GM12801 (cell line): ENCODE results near the gene KIAA1217.

ENCODE experiments used
- CTCF ChIP-seq: IDR thresholded peaks from one replicate; pipeline ENCODE4 v1.5.1; 2011; ENCODE audit warnings: control low read depth; ENCODE audit not compliant: insufficient read length; ENCODE audit errors: extremely low read depth

The KIAA1217 gene

DNA sequence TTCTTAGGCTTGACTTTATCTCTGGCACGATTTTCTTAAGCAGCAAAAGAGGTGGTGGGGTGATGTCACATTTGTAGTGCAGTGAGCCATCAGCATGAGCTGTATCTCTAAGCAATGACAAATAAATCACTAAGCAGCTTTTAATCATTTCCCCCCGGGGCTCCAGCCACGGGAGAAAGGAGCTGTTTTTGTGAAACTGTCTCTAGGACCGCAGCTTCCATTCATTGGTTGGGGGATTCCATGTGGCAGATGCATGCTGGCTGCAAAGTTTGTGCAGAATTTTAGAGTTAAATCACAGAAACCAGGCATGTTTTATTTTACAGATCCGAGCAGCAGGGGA, 464 bp downstream of the KIAA1217 start:
- TF ChIP-seq CTCF, result no peak

- no peak for TF ChIP-seq CTCF
These were observed 1.1 kb downstream of the KIAA1217 start for GRCh38 chr10:24209946-24210491.

DNA sequence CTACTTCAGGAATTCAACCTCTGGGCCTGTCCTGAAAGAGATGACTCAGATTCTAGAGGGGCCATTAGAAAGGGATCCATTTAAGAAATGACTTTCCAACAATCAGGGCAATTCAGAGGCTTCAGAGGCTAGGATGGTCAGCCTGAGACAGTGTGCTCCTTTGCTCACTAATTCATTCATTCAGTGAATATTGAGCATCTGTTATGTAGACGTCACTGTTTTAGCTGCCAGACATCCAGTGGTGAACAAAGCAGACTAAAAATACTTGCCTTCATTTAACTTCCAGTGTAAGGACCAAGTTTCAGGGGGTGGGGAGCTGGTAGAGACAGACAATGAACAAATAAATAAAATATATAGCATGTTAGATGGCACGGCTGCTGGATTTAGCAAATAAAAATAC, 1.6 kb downstream of the KIAA1217 start:
- no peak for TF ChIP-seq CTCF

DNA sequence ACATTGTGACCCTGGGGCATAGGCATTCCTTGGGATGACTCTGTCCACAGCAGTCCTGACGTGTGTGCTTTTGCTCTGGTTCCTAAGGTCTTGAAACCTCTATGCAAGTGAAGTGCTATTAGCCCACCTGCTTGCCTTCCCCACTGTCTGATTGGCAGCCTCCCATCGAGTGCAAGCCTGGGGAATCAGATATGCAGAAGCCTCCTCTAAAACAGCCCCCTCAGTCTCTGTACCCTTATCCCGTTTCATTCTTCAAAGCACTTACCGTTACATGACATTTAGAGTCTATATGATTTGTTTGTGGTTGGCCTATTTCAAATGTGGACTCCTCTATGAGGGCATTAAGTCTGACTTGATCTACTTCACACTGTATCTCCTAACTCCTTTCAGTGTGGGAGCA, 4.3 kb downstream of the KIAA1217 start:
- TF ChIP-seq CTCF, result no peak

GRCh38 chr10:24213881-24214280, 4.9 kb downstream of the KIAA1217 start:
- no peak for TF ChIP-seq CTCF

GRCh38 chr10:24214762-24215161, 5.8 kb downstream of the KIAA1217 start:
- TF ChIP-seq CTCF, result no peak

- TF ChIP-seq CTCF, result no peak
These were observed 6.3 kb downstream of the KIAA1217 start for GRCh38 chr10:24215196-24215595.

GRCh38 chr10:24215603-24216002, 6.7 kb downstream of the KIAA1217 start:
- no peak for TF ChIP-seq CTCF
